Measurements from ENCODE around the gene RRP12.

RRP12 gene

DNA sequence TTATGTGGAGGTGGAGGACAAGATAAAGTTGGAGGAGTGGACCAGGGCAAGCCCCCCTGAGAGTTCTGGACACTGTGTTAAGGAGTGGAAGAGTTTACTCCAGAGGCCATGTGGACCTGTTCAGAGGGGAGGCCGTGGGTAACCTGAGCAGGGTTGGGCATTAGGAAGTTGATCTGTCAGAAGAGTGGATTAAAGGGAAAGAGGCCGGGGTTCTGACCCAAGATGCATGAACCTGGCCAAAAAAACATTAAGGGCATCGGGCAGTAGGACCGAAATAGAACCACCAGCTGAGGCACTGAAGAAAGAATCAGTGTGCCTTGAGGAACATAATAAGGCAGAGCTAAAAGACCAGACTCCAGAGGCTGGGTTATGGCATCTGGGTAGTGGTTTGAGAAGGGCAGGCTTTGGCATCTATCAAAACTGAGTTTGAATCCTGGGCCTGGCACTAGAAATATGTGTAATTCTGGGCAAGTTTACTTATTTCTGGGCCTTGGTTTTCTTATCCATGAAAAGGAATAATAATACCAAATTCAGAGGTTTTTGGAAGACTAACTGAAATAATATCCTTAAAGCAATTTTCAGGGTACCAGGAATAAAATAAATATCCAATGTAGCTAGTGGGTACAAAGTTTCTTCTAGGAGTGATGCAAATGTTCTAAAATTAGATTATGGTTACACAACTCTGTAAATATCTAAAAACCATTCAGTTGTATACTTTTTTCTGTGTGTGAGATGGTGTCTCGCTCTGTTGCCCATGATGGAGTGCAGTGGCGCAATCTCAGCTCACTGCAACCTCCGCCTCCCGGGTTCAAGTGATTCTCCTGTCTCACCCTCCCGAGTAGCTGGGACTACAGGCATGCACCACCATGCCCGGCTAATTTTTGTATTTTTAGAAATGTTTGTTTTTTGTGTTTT, 93.0 kb downstream of the RRP12 start:
- DNase-seq, result no peak

DNA sequence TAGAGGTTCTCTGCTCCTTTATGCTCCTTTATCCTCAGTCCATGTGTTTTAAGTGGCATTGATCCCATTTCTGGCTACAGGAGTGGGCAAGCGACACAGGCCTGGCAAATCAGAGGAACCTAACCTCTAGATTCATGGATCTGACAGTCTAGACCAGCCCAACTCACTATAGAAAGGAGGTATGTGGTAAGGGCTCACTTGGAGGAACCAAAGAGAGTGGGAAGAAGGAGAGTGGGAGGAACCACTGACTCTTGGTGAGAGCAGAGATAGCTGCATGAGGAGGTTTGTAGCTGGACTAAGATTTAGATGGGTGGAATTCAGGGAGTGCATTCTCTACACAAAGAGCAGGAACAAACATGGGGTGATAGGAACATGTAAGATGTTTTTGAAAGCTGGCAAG, 93.7 kb downstream of the RRP12 start:
- DNase-seq, result no peak
